Kidney glomerular epithelial cell (primary cell): ENCODE measurements around the gene BBLN.
"Not testable (repeated sequence)": the region's sequence is repeated elsewhere in the genome, so short reads cannot be mapped to it uniquely, and the experiment has no call there.

Experiments
- DNase-seq: peaks from one replicate; lab custom pipeline; 2025; lab: John Stamatoyannopoulos, UW

The BBLN gene, protein sequence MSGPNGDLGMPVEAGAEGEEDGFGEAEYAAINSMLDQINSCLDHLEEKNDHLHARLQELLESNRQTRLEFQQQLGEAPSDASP

DNA sequence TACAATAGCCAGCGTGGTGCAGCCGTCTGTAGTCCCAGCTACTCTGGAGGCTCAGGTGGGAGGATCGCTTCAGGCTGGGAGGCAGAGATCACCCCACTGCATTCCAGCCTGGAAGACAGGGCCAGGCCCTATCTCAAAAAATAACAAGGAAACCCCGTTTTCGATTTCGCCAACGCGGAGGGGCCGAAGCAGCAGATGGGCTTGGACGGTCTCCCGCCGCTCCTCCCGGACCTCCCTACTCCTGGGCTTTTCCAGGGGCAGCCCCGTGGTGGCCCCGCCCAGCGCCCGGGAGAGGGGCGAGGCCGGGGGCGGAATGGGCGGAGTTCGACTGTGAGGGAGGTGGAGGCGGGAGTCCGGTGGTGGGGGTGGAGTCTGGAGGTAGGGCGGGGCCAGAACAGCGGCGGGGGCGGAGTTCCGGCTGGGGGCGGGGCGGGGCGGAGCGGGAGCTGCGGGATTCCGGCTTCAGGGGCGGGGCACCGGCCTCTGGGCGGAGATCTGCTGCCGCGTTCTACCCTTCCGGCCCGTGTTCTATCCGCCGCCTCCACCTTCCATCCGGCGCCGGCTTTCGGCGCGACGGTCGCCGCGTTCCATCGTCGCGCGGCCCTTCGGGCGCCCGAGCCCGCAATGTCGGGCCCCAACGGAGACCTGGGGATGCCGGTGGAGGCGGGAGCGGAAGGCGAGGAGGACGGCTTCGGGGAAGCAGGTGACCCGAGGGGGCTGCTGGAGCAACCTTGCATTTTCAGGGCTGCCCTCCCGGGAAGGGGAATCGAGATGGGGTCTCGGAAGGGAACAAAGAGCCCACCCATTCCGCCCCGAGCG, at the start of gene BBLN:
Gene BBLN (plus strand): TSS at position 482 of the 819 bp plus-strand sequence. CDS start 143 bp downstream, at position 625.
- DNase-seq = peak; percentile 90

DNA sequence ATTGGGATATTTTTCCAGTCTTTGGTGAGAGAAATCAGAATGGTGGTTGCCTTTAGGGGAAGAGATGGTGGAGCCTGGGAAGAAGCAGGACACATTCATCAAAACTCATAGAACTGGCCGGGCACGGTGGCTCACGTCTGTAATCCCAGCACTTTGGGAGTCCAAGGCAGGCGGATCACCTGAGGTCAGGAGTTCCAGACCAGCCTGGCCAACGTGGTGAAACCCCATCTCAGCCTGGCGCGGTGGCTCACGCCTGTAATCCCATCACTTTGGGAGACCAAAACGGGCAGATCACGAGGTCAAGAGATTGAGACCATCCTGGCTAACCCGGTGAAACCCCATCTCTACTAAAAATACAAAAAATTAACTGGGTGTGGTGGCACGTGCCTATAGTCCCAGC, 48.3 kb upstream of the BBLN start:
- not testable (repeated sequence) for DNase-seq

DNA sequence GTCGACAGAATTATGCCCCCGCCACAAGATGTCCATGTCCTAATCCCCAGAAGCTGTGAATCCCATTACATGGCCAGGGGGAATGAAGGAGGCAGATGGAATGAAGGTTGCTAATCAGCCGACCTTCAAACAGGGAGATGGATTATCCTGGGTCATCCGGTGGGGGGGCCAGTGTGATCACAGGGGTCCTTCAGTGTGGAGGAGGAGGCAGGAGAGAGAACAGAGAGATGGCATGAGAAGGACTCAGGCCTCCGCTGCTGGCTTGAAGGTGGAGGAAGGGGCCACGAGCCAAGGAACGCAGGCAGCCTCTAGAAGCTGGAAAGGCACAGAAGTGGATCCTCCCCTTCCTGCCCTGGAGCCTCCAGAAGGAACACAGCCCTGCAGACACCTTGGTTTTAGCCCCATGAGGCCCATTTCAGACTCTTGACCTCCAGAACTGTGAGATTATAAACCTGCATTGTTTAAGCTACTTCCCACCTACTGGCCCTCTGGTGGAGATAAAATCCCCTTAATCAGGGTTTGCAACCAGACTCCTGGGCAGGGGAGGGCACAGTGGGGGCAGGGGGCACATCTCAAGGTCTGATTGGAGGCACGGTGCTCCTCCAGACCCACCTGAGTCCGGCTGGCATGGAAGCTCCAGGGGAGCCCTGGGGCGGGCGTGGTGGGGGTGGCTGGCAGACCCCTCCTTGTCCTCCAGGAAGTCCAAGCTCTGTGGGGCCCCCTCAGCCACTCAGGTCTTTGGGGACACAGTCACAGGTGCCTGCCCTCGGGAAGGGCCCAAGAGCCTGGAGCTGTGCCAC, 46.3 kb upstream of the BBLN start:
- DNase-seq = no peak

DNA sequence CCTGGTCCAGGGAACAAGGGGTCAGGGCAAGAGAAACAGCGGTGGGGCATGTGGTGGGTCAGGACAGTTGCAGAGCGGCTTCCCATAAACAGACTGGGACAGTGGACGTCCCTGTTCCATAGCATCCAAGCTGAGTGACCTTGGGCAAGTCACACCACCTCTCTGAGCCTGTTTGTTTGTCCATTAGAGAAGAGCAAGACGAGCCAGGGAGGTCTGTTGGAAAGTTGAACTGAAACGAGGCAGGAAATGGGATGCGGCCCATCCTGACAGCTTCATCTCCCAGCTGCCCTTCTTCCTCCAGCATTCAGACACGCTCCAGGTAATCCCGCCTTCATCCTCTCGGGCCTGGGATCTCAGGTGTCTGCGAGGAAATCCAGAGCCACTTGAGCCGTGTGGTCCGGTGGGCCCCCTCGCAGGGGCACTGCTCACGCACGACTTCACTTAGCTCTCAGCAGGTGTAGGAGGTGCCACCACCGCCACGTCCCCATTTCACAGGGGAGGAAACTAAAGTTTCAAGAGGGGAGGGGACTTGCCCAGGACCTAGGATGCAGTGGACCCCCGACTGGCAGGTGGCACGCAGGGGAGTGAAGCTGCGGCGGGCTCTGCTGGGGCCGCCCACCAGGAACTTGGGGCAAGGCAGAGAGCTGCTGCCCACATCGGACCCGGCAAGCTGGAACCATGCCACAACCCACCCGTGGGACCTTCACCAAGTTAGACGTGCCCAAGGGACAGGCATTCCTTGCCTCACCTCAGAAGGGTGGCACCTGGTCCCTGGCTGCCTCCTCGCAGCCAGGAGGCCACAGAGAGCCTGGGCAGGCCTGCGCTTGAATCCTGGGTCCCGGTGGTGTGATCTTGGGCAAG, 45.5 kb upstream of the BBLN start:
- no peak for DNase-seq

DNA sequence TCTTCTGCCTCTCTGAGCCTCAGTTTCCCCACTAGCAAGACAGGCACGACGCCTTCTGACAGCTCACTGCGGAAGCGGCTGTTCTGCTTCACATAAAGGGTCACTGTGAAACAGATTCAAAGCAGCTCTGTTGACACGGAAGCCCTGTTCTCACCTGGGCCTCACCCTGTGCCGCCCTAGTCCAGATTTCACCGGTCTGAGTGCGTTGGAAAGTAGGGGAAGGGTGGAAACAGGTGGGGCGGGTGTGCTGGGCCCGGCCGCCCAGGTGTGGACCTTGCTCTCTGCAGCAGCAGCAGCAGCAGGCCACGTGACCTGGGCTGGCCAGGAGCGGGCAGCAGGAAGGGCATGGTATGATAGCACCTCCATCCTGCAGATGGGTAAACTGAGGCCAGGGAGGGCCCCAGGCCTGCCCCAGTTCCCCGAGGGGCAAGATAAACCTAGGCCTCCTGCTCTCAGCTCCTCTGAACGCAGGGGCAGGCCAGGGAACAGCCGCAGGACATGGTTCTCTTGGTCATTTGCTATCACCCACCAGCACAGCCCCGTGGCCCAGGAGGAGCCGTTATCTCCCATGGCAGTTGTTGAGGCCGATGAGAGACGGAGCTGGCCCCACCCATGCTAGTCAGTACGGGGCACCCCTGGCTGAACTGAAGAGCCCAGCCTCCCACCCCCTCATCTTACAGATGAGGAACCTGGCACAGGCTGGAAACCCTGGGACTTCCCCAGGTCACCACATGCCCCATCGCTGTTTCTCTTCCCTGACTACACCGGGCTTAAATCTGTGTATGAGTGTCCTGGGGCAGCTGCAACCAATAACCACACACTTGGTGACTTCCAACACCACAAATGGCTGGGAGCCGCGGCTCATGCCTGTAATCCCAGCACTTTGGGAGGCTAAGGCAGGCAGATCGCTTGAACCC, 44.6 kb upstream of the BBLN start:
- DNase-seq = no peak

DNA sequence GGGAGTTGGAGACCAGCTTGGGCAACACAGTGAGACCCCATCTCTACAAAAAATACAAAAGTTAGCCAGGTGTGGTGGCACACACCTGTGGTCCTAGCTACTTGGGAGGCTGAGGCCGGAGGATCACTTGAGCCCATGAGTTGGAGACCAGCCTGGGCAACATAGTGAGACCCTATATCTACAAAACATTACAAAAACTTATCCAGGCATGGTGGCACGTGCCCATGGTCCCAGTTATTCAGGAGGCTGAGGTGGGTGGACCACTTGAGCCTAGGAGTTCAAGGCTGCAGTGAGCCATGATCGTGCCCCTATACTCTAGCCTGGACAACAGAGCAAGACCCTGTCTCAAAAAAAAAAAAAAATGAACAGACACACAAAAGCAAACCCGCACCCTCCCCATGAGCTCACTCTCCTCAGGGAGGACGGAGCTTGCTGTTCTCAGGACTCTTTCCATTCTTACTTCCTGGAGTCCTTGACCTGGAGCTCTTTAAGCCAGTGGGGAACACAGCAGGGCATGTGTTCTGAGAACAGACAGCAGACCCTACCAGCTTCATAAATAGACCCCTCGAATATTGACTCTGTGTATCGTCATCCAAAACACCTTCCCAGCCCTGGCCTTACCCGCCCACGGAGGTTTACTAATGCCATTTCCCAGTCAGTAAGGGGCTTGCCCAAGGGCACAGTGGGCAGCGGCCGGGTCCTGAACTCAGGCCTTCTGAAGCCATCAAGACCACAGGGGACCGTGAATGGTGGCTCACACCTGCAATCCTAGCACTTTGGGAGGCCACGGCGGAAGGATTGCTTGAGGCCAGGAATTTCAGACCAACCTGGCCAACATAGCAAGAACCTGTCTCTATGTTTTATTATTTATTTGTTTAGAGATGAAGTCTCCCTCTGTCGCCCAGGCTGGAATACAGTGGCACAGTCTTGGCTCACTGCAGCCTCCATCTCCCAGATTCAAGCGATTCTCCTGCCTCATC, 43.7 kb upstream of the BBLN start:
- DNase-seq = no peak

DNA sequence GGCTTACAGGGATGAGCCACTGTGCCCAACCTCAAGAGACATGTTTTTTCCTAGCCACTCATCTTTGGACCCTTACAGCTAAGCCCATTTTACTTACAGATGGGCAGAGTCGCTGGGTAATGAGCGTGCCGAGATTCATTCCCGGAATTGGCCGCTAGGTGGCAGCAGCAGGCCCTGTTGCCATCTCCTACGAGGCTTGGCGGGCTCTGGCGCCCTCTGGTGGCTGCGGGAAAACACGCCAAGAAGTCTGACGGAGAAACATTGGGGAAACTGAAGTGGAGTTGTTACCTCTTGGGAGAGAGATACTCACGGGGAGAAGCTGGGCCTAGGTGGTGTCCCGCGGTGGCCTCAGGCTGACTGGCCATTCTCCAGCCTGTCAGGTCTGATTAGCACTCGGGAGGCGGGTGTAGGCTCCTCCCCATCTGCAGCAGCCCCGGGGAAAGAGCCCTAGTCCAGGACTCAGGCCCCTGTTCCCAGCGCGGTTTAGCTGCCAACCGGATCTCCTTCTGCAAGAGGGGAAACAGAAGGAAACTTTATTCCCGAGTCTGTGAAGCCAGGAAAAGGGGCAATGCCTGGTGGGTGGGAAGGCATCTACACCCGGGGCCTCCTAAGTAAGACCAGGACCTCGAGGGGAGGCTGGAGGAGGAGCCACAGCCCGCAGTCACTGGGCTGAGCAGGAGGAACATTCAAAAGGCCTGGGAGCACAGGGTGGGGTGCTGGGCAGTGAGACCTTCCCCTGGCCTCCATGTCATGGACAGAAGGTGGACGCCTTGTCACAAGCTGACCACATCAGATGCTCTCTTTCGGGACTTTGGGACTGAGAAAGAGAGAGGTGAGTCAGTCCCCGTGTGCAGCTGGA, 42.2 kb upstream of the BBLN start:
- DNase-seq = peak; percentile 87

DNA sequence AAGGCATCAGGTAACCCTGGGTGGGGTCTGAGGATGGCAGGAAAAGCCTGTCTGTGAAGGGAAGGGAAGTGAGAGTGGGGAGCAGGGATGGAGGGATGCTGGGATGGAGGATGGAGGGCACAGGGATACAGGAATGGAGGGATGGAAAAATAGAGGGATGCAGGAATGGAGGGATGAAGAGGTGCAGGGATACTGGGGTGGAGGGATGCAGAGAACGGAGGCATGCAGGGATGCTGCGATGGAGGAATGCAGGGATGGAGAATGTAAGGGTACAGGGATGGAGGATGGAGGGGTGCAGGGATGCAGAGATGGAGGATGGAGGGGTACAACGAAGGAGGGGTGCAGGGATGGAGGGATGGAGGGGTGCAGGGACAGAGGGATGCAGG, 41.6 kb upstream of the BBLN start:
- DNase-seq = no peak

DNA sequence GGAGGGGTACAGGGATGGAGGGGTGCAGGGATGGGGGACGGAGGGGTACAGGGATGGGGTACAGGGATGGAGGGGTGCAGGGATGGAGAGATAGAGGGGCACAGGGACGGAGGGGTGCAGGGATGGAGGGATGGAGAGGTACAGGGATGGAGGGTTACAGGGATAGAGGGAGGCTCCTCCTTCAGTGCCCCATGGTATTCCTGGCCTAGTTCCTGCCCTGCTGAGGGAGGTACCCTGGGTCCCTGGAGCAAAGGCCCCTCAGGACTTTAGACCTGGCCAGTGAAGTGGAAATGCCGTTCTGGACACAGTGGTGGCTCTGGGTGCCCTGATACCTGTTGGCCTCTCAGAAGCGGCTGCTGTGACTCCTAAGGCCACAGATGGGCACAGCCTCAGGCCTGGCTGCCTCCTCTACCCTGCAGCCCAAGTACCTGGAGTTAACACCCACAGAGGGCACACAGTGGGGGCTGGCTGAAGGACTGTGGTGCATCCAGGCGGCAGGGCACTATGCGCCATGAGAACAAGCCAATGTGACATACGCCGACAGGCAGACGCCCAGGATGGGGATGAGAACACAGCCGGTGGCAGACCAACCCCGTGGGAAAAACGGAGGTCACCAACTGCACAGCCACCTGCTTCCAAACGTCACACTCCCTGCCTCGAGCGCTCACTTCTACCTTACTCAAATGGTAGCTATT, 40.9 kb upstream of the BBLN start:
- no peak for DNase-seq

DNA sequence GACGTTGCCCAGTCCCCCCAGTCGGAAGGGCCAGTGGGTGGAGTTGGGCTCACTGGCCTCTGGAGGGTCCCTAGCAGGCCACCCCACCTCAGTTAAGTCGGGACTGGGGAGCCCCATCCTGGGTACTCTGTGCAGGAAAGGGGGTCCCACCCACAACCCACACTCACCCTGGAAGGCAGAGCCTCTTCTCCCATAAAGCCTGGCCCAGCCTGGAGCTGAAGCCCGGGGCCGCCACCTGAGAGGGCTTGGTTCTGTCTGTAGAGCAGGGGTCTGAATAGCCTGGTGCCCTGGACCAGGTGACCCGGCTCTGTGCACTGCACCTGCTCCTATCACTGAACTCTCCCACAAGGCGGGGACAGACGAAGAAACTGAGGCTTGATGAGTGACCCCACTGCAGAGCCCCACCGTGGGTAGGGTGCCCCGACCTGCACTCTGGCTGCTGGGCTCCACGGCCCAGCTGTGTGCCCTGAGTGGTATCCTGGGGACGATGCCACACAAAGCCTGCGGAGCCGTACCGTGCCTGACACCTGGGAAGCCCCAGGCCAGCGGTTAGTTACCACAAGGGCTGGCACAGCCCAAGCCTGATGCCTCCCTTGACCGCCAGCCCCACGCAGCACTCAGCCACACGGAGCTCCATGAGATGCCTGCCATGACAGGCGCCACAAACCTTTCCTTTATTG, 39.9 kb upstream of the BBLN start:
- no peak for DNase-seq

DNA sequence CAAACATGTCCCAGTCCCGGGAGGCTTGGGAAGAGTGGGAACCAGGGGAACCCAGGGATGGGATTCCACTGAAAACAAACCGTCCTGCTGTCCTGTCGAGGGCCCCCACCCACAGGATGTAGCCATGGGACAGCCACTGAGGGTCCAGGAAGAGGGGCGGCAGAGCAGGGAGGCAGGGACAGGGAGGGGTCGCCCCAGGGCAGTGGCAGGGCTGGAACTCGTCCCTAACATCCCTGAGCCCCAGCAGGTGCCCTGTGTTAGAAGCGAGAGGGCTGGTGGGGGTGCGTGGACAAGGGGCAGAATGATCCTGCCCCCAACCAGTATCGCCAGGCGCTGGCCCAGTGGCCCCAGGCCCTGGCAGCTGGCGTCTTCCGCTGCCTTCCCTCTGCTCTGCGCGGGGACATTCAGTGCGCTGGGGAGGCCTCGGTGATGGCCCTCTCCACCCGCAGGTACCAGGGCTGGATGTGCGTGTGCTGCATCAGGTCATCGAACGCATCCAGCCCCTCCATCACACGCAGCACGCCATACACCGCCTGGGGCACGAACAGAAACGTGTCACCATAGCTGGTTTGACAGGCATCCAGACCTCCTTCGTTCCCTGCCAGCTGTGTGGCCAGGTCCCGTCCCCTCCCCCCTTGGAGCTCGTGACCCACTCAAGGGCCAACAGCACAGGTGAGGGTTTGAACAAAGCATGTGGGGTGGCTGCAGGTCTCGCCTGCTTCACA, 39.2 kb upstream of the BBLN start:
- DNase-seq = no peak

DNA sequence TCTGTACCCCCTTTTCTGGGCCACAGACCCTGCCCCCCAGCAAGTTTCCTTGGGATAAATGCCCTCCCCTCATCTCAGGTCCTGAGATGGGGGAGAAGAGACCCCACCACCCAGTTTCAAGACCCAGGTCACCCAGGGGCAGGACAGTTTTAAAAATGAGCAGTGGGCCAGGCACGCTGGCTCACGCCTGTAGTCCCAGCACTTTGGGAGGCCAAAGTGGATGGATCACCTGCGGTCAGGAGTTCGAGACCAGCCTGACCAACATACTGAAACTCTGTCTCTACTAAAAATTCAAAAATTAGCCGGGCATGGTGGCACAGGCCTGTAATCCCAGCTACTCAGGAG, 38.6 kb upstream of the BBLN start:
- DNase-seq = no peak

DNA sequence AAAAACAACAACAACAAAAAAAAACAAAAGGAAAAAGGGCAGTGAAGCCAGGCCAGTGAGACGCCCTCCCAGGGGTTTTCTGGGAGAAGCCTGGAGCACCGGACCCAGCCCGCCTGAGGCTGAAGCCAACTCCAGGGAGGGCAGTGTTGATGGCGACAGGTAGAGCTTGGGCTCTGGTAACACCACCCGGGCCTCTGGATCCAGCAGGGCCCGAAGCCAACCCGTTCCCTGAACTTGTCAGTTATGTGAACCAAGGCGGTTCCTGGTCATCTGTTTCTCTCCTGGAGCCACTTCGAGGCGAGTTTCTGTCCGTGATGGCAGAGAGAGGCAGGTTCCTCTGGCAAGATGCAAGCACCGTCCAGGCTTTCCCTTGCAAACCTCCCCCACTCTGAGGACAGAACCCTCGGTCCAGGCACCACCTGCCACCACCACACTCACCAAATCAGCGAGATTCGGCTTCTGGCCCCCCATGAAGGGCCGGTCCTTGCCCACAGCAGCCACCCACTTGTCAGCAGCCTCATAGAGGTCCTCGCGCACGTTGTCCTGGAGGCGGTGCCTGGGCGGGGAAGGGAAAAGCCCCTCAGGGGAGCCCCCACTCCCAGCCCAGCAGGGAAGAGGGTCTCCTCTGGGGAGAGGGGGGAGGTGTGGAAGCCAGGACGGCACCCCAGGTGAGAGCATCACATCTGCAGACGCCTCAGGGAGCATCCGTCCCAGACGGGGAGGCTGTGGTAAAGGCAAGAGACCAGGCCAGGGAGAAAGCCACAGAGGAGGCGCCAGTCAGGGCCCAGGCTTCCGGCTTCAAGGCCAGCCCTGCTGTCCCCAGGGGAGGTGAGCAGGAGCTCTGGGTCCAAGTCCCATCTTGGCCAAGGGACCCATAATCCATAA, 37.9 kb upstream of the BBLN start:
- DNase-seq = no peak

DNA sequence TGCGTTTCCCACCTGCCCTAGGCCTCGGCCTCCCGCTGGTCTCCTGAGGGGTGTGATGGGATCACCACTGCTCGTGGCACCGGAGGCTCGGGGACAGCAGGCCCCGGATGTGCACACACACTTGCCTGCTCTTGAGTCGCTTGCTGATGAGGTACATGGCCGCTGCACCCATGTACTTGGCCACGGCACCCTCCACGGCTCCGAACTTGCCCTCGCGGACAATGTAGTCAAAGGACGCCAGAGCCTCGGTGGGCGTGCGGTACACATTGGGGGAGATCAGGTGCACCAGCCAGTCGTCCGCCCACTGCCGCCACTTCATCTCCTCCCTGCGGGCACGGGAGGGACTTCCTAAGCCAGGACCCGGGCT, 37.3 kb upstream of the BBLN start:
- no peak for DNase-seq

DNA sequence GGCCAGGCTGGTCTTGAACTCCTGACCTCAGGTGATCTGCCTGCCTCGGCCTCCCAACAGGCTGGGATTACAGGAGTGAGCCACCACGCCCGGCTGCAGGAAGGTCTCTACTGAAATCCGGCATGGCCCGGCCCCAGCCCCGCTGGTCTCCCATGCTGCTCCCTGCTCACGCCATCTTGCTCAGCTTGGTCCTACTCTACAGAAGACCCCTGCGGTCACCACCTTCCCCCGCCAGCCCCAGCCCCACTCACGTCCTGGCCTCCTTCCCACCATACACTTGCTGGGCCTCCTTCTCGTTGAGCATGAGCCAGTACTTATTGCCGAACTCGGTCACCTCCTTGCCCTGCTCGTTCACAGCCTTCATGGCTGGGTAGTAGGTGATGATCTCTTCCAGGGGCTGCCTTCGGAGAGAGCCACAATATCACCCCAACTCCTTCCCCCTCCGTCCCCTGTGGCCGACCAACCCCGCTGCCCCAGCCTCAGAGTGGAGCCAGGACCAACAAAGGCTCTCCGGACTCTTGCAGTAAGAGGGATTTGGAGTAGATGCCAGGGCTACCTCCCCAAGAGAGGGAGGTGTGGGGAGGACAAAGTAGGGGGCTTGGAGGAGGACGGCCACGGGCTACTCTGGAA, 36.5 kb upstream of the BBLN start:
- DNase-seq = no peak

DNA sequence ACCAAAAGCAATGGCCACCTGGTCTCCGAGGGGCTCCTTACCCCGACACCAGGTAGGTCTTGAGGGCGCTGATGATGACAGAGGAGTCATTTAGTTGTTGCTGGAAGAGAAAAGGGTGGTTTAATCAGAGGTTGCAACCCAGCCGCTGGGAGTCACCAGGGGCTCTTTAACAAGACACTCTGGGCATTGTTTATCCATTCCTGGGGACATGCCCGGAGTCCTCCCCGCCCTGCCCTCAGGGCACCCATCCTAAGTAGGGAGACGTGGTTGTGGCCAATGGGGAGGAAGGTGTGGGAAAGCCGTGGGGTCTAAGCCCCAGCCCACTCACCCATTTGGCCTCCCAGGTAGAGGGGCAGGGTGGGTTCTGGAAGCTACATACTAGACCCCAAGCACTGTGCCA, 35.6 kb upstream of the BBLN start:
- no peak for DNase-seq
